ENCODE data around the gene MID1. TPM values are rescaled to one million over a fixed set of nuclear protein-coding genes. Genes with fewer than 3 reads are reported as not detected.
"Not testable (repeated sequence)": the region's sequence is repeated elsewhere in the genome, so short reads cannot be mapped to it uniquely, and the experiment has no call there.

MID1 gene
- polyA plus RNA-seq, 3 donors from 2014 or later = not detected

DNA sequence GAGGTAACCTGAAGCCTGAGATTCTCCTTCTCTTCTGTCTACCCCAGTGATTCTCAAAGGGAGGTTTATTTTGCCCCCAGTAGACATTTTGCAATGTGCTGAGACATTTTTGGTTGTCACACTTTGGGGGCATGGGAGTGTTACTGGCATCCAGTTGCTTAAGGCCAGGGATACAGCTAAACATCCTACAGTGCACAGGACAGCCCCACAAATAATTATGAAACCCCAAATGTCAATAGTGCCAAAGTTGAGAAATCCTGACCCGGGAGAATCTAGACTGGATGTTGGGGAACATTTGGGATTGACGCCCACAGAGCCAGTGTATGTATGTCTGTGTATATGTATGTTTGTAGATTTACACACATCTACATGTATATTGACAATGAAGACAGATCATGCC is 13.2 kb downstream of the MID1 start:
- Mint-ChIP-seq H3K4me1 (no peaks in the 10 kb centered on the region), H3K27ac (no peak overlapping the region), H3K9me3 (no peaks in the 10 kb centered on the region), H3K4me3 (no peak overlapping the region), H3K36me3 (no peaks in the 10 kb centered on the region), H3K27me3 (ENCODE audit: low read depth in 3 of 3) (peaks cover 0 to 6% (median 2%) of the 10 kb centered on the region in 3 donors)
- no peak for DNase-seq

DNA sequence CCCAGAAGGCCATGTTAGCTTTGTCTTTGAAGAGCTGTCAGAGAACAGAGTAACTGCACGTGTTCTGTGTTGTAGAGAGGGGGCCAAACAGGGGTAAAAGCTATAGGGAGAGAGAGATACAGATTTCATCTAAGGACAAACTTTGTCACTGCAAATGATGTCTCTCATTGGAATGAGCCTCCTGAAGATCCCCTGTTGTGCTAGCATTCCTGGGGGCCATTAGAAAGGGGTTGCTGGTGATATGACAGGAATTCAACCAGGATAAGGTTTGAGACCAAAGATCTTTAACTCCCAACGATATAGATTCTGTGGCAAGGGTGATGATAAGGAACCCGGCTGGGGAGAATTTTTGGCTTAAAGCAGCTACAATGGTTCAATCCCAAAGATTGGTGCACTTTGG is 16.8 kb downstream of the MID1 start:
- Mint-ChIP-seq H3K36me3 (no peaks in the 10 kb centered on the region), H3K27ac (no peak overlapping the region), H3K4me1 (no peaks in the 10 kb centered on the region), H3K4me3 (no peak overlapping the region), H3K9me3 (no peaks in the 10 kb centered on the region), H3K27me3 (ENCODE audit: low read depth in 3 of 3) (peaks cover 0 to 2% (median 1%) of the 10 kb centered on the region in 3 donors)
- DNase-seq = no peak

DNA sequence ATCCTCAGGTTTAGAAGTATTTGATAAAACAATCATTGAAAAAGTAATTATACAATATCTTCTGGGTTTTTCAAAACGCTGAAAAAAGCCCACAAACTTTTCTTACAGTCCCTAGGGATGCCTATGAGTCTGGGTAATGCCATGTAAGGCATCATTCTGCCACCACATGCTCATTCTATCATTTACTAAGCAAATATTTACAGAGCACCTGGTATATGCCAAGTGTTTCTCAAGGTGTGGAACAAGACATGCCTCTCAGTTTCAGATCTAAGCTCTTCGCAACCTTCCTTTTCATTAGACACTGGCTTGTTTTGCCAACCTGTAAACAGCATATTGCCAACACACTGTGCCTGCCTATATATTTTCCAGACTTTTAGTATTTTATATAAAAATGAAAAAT is 17.7 kb downstream of the MID1 start:
- no peaks in the 10 kb centered on the region for H3K36me3 Mint-ChIP-seq
- H3K9me3 Mint-ChIP-seq = no peaks in the 10 kb centered on the region
- no peak overlapping the region for H3K4me3 Mint-ChIP-seq
- no peak overlapping the region for H3K27ac Mint-ChIP-seq
- peaks cover 0 to 2% (median 0%) of the 10 kb centered on the region in 3 donors for H3K27me3 Mint-ChIP-seq (ENCODE audit: low read depth in 3 of 3)
- H3K4me1 Mint-ChIP-seq = no peaks in the 10 kb centered on the region
- DNase-seq = no peak

DNA sequence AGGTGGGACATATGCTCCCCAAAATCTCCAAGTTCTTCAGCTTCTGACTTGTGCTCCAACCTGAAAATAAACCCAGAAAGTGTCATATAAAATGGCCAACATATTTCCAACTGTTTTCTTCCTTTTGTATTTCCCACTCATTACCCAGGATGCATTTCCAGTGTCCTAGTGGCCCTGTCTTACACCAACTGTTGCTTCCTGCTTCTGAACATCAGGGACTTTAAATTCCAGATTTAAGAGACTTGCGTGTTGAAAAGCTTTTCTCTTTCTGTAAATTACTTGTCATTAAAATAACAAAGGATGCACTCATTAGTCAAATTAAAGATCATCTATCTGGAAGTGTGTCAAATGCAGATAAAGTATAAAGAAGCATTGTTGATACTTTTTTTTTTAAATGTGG is 19.9 kb downstream of the MID1 start:
- no peak overlapping the region for H3K27ac Mint-ChIP-seq
- H3K27me3 Mint-ChIP-seq (ENCODE audit: low read depth in 3 of 3) = peaks cover 0 to 2% (median 1%) of the 10 kb centered on the region in 3 donors
- H3K9me3 Mint-ChIP-seq = no peaks in the 10 kb centered on the region
- no peaks in the 10 kb centered on the region for H3K4me1 Mint-ChIP-seq
- no peaks in the 10 kb centered on the region for H3K36me3 Mint-ChIP-seq
- no peak for DNase-seq
- H3K4me3 Mint-ChIP-seq = no peak overlapping the region

DNA sequence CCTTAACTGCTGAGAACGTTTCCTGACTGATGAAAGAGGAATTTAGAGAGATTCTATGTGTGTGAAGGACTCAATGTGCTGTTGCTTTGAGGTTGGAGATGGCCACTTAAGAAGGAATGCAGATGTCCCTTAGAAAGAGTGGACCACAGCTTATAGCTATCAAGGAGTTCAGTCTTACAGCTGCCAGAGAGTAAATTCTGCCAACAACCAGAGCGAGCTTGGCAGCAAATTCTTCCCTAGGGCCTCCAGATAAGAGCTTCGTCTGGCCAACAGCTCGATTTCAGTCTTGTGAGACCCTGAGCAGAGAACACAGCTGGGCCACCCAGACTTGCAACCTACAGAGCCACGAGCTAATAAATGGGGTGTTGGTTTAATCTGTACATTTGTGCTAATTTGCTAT is 21.8 kb downstream of the MID1 start:
- Mint-ChIP-seq H3K27me3 (ENCODE audit: low read depth in 3 of 3) (peaks cover 0 to 8% (median 2%) of the 10 kb centered on the region in 3 donors), H3K4me3 (no peak overlapping the region), H3K4me1 (no peaks in the 10 kb centered on the region), H3K36me3 (no peaks in the 10 kb centered on the region), H3K27ac (no peak overlapping the region), H3K9me3 (no peaks in the 10 kb centered on the region)
- DNase-seq = no peak

DNA sequence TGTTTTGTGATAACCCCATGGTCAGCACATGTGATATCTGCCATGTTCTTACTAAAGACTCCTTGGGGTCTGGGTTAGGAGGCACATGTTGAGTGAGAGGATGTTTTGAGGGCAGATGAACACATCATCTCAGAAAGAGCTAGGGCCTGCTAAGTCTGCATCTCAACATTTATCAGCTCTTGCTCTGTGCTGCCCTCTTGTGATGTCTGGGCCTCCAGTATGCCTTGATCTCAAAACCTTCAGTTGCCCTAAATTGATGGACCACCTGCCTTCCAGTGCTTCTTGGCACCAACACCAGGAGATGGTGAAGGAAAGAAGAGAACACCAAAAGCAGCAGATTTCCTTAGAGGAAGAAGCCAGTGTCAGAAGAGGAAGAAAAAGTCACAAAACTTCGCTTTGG is 22.5 kb downstream of the MID1 start:
- no peak for DNase-seq
- H3K4me1 Mint-ChIP-seq = no peaks in the 10 kb centered on the region
- no peaks in the 10 kb centered on the region for H3K36me3 Mint-ChIP-seq
- no peak overlapping the region for H3K27ac Mint-ChIP-seq
- no peaks in the 10 kb centered on the region for H3K9me3 Mint-ChIP-seq
- peaks cover 0 to 8% (median 2%) of the 10 kb centered on the region in 3 donors for H3K27me3 Mint-ChIP-seq (ENCODE audit: low read depth in 3 of 3)
- H3K4me3 Mint-ChIP-seq = no peak overlapping the region

DNA sequence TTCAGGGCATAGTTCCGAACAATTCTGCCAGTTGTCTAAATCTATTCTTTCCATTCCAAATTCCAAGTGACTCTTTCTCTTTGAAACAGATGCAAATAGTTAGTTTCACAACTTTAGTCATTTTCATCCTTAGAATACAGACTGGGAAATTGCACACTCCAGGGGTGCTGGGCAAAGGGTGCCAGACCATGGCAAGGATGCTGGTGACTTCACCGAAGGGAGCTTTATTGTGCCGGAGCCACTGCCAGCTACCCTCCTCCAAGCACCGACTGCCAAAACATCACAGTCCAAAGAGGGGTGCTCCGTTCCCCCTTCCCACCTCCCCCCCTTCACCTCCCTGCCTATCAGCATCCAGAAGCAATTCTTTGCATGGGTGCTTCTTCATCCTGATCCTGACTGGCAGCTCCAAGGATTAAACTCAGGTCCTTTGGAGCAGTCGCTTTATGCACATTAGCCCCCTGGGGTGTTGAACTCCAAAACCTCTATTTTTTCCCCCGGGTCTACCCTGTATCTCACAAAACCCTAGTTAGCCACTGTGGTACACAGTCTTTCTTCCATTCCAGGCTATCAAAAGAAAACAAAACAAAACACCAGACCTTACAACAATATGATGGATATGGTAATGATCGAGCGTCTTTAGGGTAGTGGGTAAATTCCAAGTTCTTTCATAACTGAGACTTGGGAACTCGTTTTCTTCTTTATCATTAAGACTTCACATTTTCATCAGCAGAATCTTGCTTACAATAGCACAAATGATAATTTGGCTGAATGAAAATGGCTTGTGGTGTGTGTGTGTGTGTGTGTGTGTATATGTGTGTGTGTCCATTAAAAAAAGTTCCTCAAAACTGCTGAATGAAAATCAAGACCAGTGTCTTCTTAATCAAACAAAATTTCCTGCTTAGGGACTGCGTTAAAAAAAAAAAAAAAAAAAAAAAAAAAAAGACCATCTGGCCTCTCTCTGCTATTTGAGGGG is 28.7 kb downstream of the MID1 start:
- Mint-ChIP-seq H3K36me3 (no peaks in the 10 kb centered on the region), H3K9me3 (peaks cover 0 to 3% (median 0%) of the 10 kb centered on the region in 6 donors), H3K4me3 (no peak overlapping the region), H3K27ac (no peak overlapping the region), H3K27me3 (ENCODE audit: low read depth in 3 of 3) (peaks cover 0 to 10% (median 2%) of the 10 kb centered on the region in 3 donors), H3K4me1 (no peaks in the 10 kb centered on the region)
- DNase-seq = no peak

DNA sequence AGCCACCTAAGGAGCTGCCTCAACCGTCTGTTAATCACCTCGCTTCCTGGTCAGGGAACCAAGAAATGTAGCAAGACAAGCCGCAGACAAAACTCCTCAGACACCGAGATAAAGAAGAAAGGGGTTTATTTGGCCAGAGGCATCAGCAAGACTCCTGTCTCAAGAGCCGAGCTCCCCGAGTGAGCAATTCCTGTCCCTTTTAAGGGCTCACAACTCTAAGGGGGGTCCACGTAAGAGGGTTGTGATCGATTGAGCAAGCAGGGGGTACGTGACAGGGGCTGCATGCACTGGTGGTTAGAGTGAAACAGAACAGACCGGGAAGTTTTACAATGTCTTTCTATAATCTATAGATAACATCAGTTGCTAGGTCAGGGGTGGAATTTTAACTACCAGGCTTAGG is 30.6 kb downstream of the MID1 start:
- not testable (repeated sequence) for H3K27ac Mint-ChIP-seq, H3K4me3 Mint-ChIP-seq, H3K36me3 Mint-ChIP-seq, DNase-seq, H3K4me1 Mint-ChIP-seq
- peaks cover 2 to 16% (median 10%) of the 10 kb centered on the region in 6 donors for H3K9me3 Mint-ChIP-seq
- H3K27me3 Mint-ChIP-seq (ENCODE audit: low read depth in 3 of 3) = peaks cover 0 to 14% (median 3%) of the 10 kb centered on the region in 3 donors

DNA sequence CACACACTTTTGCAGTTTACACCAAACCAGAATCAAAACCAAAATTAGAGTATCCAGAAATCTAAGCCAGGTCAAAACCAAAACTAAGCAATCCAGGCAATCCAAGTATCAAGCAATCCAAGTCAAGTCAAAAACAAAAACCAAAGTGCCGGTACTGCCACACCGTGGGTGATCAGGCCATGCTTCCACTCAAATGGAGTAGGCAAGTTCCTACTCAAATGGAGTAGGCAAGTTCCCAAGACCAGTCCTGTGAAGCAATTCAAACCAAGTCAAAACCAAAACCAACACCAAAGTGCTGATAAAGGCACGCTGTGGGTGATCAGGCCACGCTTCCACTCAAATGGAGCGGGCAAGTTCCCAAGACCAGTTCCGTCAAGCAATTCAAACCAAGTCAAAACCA is 31.3 kb downstream of the MID1 start:
- Mint-ChIP-seq H3K9me3 (peaks cover 8 to 23% (median 15%) of the 10 kb centered on the region in 6 donors), H3K27me3 (ENCODE audit: low read depth in 3 of 3) (peaks cover 0 to 9% (median 3%) of the 10 kb centered on the region in 3 donors), H3K27ac (no peak overlapping the region), H3K4me3 (no peak overlapping the region), H3K4me1 (no peaks in the 10 kb centered on the region), H3K36me3 (peaks cover 0 to 4% (median 0%) of the 10 kb centered on the region in 3 donors)
- no peak for DNase-seq

DNA sequence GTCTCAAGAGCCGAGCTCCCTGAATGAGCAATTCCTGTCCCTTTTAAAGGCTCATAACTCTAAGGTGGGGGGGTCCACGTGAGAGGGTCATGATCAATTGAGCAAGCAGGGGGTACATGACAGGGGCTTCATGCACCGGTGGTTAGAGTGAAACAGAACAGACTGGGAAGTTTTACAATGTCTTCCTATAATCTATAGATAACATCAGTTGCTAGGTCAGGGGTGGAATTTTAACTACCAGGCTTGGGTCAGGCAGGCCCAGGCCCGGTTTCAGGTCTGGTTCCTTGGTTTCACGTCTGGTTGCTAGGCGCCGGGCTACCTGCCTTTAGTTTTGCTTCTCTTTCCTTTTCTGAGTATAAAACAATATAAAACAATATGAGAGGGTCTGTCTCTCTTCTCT is 35.5 kb downstream of the MID1 start:
- H3K36me3 Mint-ChIP-seq; H3K4me1 Mint-ChIP-seq; H3K4me3 Mint-ChIP-seq; DNase-seq; H3K27ac Mint-ChIP-seq; H3K27me3 Mint-ChIP-seq (ENCODE audit: low read depth in 3 of 3): not testable (repeated sequence)
- peaks cover 8 to 25% (median 17%) of the 10 kb centered on the region in 6 donors for H3K9me3 Mint-ChIP-seq

DNA sequence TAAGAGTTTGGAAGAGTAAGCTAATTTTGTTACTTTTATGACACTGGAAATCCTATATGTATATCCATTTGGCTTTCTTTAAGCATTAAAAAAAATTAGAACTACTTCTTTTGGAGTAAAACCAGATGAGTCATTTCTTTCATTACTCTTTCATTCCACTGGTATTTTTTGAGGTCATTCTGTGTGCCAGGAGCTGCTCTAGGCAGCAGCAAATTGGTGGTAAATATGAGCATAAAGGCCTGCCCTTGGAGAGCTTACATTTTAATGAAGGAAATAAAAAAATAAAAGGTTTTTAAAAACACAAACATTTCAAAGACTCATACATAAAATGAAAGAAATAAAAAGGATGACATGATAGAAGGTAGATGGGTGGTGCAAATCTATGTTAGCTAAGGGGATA is 37.4 kb downstream of the MID1 start:
- Mint-ChIP-seq H3K9me3 (peaks cover 8 to 25% (median 17%) of the 10 kb centered on the region in 6 donors), H3K4me1 (no peaks in the 10 kb centered on the region), H3K27me3 (ENCODE audit: low read depth in 3 of 3) (peaks cover 0 to 4% (median 3%) of the 10 kb centered on the region in 3 donors), H3K4me3 (no peak overlapping the region), H3K36me3 (peaks cover 0 to 5% (median 0%) of the 10 kb centered on the region in 3 donors), H3K27ac (no peak overlapping the region)
- no peak for DNase-seq

DNA sequence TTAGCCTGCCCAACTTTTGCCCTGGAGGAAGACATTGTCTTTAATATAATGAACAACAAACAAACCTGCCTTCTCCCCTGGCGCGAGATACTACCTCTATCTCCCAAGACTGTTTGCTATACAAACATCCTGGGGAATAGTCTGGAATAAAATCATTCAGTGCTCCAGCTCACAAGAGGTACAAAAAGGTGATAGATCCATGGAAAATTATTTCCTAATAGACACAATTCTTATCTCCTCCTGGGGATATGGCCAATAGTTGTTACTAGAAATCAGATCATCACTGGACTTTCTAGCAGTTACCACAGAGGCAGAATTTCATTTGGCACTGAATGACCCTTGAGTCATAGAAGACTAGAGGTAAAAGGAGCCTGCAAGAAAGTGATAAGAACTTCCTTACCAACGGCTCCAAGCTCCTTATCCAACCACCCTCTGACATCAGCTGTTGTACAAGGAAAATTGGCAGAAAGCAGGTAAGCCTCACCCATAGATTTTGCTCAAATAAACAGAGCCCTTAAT is 38.1 kb downstream of the MID1 start:
- H3K4me3 Mint-ChIP-seq = no peak overlapping the region
- H3K27ac Mint-ChIP-seq = no peak overlapping the region
- no peak for DNase-seq
- H3K27me3 Mint-ChIP-seq (ENCODE audit: low read depth in 3 of 3) = peaks cover 0 to 4% (median 3%) of the 10 kb centered on the region in 3 donors
- H3K4me1 Mint-ChIP-seq = no peaks in the 10 kb centered on the region
- peaks cover 0 to 5% (median 0%) of the 10 kb centered on the region in 3 donors for H3K36me3 Mint-ChIP-seq
- peaks cover 8 to 25% (median 17%) of the 10 kb centered on the region in 6 donors for H3K9me3 Mint-ChIP-seq

DNA sequence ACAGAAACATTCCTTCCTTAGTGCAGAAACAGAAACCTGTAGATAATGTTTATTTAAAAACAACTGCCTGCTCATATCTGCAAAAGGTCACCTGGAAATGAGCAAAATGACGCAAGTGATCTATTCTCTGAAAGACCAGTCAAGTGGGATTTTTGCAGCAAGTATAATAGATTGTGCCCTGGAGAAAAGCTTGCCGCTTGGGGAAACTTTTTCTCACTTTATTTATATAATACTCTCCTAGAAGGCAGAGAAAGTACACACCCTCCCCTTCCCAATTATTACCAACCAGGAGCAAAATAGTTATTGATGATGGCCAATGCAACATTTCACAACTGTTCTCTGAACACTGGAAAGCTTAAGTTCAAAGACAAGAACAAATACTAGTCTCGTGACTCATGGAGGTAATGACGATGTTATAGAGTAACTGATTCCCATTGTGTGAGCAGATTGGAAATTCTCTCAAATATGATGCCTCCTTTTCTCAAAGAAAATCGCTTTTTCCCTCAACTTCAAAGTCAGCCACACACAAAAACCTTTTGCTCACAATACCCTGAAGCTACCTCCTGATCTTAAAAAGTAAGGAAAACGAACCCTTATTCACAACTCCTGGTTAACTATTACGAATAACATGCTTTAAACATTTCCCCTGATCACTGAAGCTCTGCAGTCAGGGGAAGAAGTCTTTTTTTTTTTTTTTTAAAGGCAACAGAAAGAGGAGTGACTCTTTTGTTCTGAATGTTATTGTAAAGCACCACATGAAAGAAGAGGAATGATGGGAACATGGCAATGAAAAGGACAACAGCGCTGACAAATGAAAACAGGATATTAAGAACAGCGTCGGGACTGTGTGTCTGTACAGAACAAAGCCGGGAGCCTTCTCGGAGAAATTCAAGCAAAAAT is 41.0 kb downstream of the MID1 start:
- Mint-ChIP-seq H3K27me3 (ENCODE audit: low read depth in 3 of 3) (peaks cover 0 to 2% (median 0%) of the 10 kb centered on the region in 3 donors), H3K36me3 (peaks cover 0 to 4% (median 0%) of the 10 kb centered on the region in 3 donors), H3K4me1 (no peaks in the 10 kb centered on the region), H3K4me3 (no peak overlapping the region), H3K27ac (no peak overlapping the region), H3K9me3 (peaks cover 2 to 8% (median 5%) of the 10 kb centered on the region in 6 donors)
- no peak for DNase-seq
